SIG-M5 treated with dmso at 0.1 percent for 504 hours (cell line): ENCODE results near the gene ARHGAP26.
"Not testable (repeated sequence)": the region's sequence is repeated elsewhere in the genome, so short reads cannot be mapped to it uniquely, and the experiment has no call there.

ENCODE experiments used
- DNase-seq: peaks from one replicate; lab custom pipeline; 2025; ENCODE audit not compliant: unreplicated experiment; lab: John Stamatoyannopoulos, UW

ARHGAP26 gene

DNA sequence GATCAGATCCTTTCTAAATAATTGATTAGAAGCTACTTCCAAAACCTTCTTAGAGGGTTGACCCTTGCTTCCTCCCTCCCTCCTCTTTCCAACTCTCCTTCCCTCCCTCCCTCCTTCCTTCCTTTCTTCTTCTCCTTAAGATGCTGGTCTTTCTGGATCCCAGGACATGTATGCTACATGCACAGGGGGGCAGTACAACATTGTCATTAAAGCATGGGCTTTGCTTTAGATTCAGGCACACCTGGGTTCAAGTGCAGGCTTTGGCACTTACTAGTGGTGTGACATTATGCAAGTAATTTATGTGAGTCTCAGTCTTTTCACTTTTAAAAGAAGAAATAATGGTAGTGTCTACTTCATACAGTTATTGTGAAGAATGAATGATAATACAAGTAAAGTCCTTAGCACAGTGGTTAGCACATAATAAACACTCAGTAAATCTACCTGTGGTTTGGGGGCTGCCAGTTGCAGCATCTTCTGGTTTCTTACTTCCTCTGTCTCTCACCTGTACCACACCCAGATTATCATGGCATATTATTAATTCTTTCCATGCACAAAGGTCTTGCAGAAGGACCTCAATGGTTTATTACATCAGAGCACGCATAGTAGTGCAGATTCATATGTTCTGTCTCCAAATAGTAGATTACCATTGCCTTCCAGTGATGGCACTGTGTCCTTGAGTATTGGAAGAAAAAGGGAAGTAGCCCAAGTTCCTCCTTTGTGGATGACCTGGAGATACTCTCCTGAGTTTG, 154.1 kb downstream of the ARHGAP26 start:
- DNase-seq: peak; percentile 70

DNA sequence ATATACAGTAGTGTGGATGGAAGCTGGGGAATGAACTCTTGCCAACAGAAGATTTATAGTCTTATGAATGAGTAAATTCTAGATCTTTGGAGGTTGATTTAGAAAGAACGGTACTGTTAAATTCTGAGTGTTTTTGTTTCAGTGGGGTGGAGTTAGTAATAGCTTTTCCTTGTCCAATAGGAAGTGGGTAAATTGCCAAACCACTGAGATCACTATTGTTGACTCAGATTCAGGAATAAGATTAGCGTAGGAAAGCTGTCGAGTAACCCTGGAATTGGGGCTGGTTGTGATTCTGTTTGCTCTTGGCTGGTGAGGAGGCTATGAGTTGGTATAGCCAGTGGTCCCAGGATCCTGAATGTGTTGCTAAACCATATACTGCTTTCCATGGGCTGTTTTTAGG, 155.6 kb downstream of the ARHGAP26 start:
- DNase-seq: no peak

DNA sequence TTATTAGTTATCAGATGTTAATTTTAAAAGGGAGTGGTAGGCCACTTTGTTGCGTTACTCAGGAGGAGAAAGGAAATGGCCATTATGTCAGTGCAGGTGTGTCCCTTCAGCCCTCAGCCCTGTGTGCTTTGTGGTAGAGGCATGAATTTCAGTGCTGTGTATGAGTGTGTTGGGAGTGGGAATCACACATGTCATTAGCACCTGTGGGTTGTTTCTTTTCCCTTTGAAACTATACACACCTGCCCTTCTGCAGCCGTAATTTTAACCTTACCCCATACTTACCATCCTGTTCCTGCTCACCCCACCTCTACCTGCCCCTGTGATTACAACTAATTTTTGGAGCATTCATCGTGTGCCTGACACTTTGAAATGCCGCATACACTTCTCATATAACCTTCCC, 156.4 kb downstream of the ARHGAP26 start:
- no peak for DNase-seq

DNA sequence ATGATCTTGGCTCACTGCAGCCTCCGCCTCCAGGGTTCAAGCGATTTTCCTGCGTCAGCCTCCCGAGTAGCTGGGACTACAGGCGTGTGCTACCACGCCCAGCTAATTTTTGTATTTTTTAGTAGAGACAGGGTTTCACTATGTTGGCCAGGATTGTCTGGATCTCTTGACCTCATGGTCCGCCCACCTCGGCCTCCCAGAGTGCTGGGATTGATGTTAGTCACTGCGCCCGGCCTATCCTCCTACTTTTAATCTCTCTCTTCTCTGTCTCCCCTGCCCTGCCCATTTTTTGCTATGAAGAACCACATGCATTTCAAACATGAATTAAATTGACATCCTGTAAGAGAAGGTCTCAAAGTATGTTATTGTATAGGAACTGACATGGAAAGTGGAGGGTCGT, 158.8 kb downstream of the ARHGAP26 start:
- not testable (repeated sequence) for DNase-seq

DNA sequence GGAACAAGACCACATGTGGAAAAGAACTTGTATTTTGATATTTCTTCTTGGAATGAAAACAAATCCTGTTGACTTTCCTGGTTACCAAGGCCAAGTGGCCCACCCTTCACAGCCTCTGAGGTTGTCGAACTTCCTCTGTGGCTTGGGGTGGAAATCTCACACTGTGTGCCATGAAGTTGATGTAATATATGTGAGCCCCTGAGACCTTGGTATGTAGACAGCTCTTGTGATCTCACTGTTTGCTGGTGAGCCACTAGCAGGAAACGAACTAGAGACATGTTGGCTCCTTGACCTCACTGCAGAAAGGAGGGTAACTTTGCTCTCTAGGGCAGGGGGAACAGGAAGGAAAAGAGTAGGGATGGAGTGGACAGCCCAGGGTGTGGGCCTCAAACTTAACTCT, 159.4 kb downstream of the ARHGAP26 start:
- DNase-seq: no peak

- DNase-seq: no peak
Observed at GRCh38 chr5:142930395-142931110, 160.4 kb downstream of the ARHGAP26 start.

DNA sequence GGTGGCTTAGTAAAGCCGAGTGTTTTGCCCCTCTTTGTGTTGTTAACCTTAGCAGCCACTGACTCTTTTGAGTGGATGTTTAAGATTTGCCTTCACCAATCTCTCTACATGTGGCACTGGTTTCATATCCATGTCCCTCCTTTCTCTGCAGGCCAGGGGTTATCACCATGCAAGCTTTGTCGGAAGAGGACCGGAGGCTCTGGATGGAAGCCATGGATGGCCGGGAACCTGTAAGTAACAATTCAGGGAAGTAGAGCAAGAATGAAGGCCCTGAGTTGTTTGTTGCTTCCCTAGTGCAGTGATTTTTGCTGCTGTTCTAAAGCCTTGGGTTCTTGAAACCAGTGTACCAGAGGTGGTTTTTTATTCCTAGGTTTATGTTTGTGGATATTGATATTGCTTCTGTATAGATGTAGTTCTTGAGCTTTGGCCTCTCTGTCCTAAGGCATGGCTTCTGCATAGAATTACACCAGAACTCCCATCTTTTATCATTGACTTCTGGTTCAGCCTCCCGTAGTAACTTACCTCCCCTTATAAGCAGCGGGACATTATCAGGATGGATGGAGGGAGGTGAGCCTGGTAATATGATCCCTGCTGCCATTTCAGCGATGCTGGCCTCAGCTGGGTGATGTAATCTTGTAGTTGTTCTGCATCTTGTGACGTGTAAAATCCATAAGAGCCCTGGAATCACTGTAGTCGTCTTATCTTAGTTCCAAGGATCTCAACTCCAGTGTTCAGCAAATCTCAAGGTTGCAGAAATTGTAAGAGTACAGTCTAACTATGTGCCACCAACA, 161.9 kb downstream of the ARHGAP26 start:
- no peak for DNase-seq

GRCh38 chr5:142934051-142934762, 164.0 kb downstream of the ARHGAP26 start:
- DNase-seq: no peak

- no peak for DNase-seq
Observed at GRCh38 chr5:142935014-142935413, 164.8 kb downstream of the ARHGAP26 start.

DNA sequence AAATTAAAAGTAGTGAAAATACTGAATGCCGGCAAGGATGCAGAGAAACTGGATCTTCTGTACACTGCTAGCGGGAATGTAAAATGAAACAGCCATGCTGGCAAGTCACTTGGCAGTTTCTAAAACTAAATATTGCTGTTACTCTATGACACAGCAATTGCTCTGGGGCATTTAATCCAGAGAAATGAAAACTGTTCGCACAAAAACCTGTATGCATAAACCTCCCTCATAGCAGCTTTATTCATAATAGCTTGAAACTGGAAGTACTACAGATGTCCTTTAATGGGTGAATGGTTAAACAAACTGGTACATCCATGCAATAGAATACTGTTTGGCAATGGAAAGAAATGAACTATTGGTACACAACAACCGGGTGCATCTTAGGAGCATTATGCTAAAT, 167.2 kb downstream of the ARHGAP26 start:
- no peak for DNase-seq

DNA sequence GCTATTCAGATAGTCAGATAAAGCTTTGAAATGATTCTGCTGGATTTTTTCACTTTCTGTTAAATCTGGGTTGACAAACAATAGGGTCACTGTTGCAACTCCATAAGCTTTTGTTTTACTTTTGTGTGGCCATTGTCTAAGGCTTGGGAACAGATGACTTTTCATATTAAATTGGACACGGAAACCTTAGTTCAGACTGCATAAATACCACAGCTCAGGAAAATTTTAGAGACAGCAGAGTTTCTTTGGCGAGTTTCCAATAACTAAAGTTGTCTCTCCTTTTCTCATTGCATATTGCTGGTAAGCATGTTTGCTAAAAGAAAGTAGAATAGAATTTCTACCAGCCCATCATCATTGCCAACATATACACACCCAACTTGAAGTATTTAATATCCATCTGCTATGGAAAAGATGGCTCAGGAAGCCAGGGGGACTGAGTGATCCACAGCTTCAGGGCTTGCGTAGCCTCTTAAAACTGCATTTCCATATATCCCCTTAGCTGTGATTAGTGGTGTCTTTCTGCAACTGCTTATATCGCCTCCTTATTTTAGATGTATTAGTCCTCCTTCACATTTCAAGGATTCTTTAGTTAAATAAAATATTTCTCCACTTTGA, 168.2 kb downstream of the ARHGAP26 start:
- no peak for DNase-seq

DNA sequence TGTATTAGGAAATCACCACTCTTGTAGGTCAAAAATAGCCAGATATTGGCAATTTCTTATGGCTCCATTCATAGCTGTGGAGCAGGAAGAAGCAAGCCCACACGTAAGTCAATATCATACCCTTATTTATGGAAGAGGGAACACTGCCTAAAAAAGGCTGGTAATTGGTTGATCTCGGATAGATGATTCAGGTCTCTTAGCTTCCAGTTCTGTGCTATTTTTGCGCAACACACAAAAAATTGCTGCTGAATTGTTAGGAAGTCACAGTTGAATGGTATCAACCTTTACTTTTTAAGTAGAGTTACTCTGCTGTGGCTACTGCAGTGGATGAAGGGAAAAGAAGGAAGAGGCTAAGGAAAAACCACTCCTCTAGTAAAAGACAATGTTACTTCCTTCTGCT, 168.8 kb downstream of the ARHGAP26 start:
- DNase-seq: no peak

- DNase-seq: no peak
Observed at GRCh38 chr5:142939884-142940283, 169.7 kb downstream of the ARHGAP26 start.

DNA sequence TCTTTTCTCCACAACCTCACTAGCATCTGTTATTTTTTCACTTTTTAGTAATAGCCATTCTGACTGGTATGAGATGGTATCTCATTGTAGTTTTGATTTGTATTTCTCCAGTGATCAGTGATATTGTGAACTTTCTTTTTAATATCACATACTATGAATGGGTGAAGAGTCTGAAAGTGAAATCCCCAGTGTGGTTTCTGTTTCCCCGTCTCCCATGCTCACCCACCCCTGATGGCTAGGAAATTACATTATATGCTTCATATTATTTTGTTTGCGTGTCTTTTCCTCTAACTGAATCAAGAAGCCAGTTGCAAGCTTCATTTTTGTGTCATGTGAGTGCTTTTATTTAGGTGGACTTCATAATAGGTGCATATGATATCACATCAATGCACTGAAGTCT, 171.1 kb downstream of the ARHGAP26 start:
- DNase-seq: no peak

- no peak for DNase-seq
Observed at GRCh38 chr5:142942901-142943300, 172.7 kb downstream of the ARHGAP26 start.

DNA sequence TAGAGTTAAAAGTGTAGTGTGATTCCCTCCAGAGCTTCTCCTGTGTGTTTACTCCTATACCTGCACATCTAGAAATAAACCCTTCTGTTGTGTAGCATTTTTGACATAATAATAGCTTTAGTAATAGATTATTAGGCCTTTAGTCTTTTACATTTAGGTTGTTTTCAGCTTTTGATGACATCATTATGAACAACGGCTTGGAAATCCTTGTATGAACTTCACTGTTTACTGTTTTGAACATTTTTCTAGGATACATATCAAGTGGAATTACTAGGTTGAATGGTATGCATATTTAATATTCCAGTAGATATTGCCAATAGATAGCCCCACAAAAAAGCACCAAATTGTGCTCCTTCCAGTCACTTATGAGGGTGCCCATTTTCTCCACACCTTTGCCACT, 174.0 kb downstream of the ARHGAP26 start:
- no peak for DNase-seq

- DNase-seq: no peak
Observed at GRCh38 chr5:142945321-142945720, 175.1 kb downstream of the ARHGAP26 start.

GRCh38 chr5:142945845-142946244, 175.7 kb downstream of the ARHGAP26 start:
- DNase-seq: no peak

DNA sequence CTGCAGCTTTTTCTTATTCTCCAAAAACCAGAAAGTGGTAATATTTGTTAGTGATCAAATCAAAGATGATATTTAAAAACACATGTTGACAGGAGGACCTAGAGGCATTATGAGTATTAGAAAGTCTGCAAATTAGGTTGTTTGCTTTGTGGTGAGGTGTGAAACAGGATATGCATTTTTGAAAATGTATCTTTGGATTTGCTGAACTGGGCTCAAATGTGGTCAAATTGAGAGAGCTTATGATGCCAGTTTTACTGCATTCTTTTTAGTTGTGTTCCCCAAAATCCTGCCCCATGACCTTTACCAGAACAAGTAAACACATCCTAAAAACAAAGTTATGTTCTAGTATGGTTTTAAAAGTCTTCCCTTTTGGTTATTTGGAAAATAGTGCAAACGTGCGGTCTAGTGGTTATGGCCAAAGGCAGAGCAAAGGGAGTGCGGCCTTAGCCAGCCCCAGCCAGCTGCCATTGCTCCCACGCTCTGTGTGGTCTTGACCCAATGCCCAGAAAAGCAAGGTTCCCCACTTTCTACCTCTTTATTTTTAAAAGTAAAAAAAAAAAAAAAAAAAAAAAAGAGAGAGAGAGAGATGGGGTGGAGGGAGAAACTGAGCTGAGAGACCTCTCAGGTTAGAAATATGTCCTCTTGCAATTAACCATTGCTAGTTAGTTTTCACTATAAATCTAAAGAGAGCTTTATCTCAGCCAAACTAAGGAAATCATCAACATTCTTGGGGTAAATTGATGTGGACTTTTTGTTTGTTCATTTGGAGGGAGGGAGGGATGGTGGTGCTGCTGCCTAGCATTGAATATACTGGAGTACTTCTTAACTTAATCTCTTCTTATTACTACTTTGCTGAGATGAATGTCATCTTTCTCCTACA, 176.6 kb downstream of the ARHGAP26 start:
- no peak for DNase-seq

- DNase-seq: no peak
Observed at GRCh38 chr5:142947427-142947709, 177.2 kb downstream of the ARHGAP26 start.
